Stomach (tissue), 9 donors: ENCODE measurements around the gene NAV2. TPM values are rescaled to one million over a fixed set of nuclear protein-coding genes. Genes with fewer than 3 reads are reported as not detected.

Experiments
- DNase-seq, 2 donors: peaks; one replicate each; pipeline versions ENCODE4 v3.0.0 to v3.0.0-alpha.2; 2013 to 2019
- H3K27ac ChIP-seq, 5 donors: fragments of 200-600 bp in 4 of 5; sonication (generic) in 4 of 5; one replicate each; pipeline ENCODE4 v1.5.1; 2013 to 2019; ENCODE audit warnings: mild to moderate bottlenecking in 1 of 5, moderate library complexity in 1 of 5
- H3K27me3 ChIP-seq, 3 donors: fragments of 200-600 bp; sonication (generic); one replicate each; pipeline ENCODE4 v1.5.1; 2017 to 2019; ENCODE audit warnings: mixed run types in 1 of 3
- H3K36me3 ChIP-seq, 4 donors: fragments of 200-600 bp; sonication (generic); 1 replicate in 3 of 4; 2 replicates in 1 of 4; pipeline ENCODE4 v1.5.1; 2016 to 2019
- H3K4me1 ChIP-seq, 4 donors: fragments of 200-600 bp; sonication (generic); one replicate each; pipeline ENCODE4 v1.5.1; 2016 to 2019
- H3K4me3 ChIP-seq, 4 donors: fragments of 200-600 bp; sonication (generic) in 3 of 4; one replicate each; pipeline ENCODE4 v1.5.1; 2016 to 2019; ENCODE audit warnings: mild to moderate bottlenecking in 1 of 4
- H3K9me3 ChIP-seq, 4 donors: fragments of 200-600 bp; sonication (generic); one replicate each; pipeline ENCODE4 v1.5.1; 2016 to 2019
- CTCF ChIP-seq, 7 experiments: fragments of 450-650 bp in 4 of 7; fragments of 200-600 bp in 3 of 7; sonication (generic) in 3 of 7; IDR thresholded peaks; one replicate each; pipeline ENCODE4 v1.5.1; 2016 to 2019; ENCODE audit warnings: antibody characterized with exemption in 7 of 7, control low read depth in 2 of 7, mild to moderate bottlenecking in 1 of 7
- EP300 ChIP-seq: sonication (generic); formaldehyde crosslinking; IDR thresholded peaks from one replicate; pipeline ENCODE4 v1.6.1; 2017; ENCODE audit warnings: antibody characterized with exemption
- POLR2A ChIP-seq, 4 donors: fragments of 450-650 bp; IDR thresholded peaks; one replicate each; pipeline ENCODE4 v1.6.1; 2016; ENCODE audit warnings: antibody characterized with exemption in 4 of 4, control low read depth in 2 of 4, mild to moderate bottlenecking in 1 of 4, moderate library complexity in 1 of 4
- POLR2AphosphoS5 ChIP-seq, 3 donors: sonication (generic); formaldehyde crosslinking; IDR thresholded peaks; one replicate each; pipeline ENCODE4 v1.6.1; 2016; ENCODE audit warnings: antibody characterized with exemption in 3 of 3
- WGBS, 5 donors: extraction: QIAGEN DNeasy Blood & Tissue Kit in 3 of 5; methylation state at CpG; one replicate each; pipeline versions ENCODE4 v1.1.5 to v1.1.7; 2013 to 2018; 5-methylcytosine and 5-hydroxymethylcytosine counted together
- intact Hi-C: fragments of 100-400 bp; cut with DNase I; formaldehyde crosslinking; loops from one replicate; pipeline ENCODE4 v1.15.1; 2023; ENCODE audit warnings: low total_unique reads
- polyA plus RNA-seq, 3 donors: library from polyadenylated mRNA; stranded (reverse); fragments of 200-250 nt; gene quantifications; one replicate each; pipeline ENCODE4 v1.2.3, GENCODE V29; 2013
- total RNA-seq, 5 donors: library from RNA; depleted of rRNA; stranded (reverse); fragments of >200 nt; gene quantifications; one replicate each; pipeline versions ENCODE4 v1.1.0 to v1.2.3, GENCODE V29; 2014 to 2016
- donor health status: healthy with polysubstance abuse.
- donor health status: Bipolar disorder and iron deficiency.
- donor health status: healthy.

The NAV2 gene
- total and polyA plus RNA-seq, 8 donors: 1.8 to 92.4 (median 7.9) TPM

GRCh38 chr11:19929147-19929546, 216.5 kb downstream of the NAV2 start:
- TF ChIP-seq CTCF (IDR thresholded peaks at IDR 0.05): no peak
- no peak for DNase-seq
- Histone ChIP-seq H3K9me3 (no peaks in the 10 kb centered on the region), H3K27me3 (no peaks in the 10 kb centered on the region), H3K27ac (no peak overlapping the region), H3K36me3 (peaks cover 9 to 15% (median 13%) of the 10 kb centered on the region in 4 donors), H3K4me1 (peaks cover 0 to 49% (median 10%) of the 10 kb centered on the region in 4 donors), H3K4me3 (no peak overlapping the region)
- intact Hi-C loops: no loop called here
- 78 to 94% (median 92%) methylated on average over 2 of the region's 2 CpGs for WGBS, 5 donors

GRCh38 chr11:19929655-19930054, 217.0 kb downstream of the NAV2 start:
- Histone ChIP-seq H3K27ac (no peak overlapping the region), H3K4me1 (peaks cover 0 to 52% (median 10%) of the 10 kb centered on the region in 4 donors), H3K4me3 (no peak overlapping the region), H3K9me3 (no peaks in the 10 kb centered on the region), H3K36me3 (peaks cover 10 to 20% (median 18%) of the 10 kb centered on the region in 4 donors), H3K27me3 (no peaks in the 10 kb centered on the region)
- WGBS, 5 donors: 78 to 96% (median 91%) methylated on average over 2 of the region's 2 CpGs
- intact Hi-C loops: no loop called here
- TF ChIP-seq CTCF (IDR thresholded peaks at IDR 0.05): no peak
- no peak for TF ChIP-seq EP300
- no peak for TF ChIP-seq POLR2A (IDR thresholded peaks at IDR 0.05)
- TF ChIP-seq POLR2AphosphoS5 (IDR thresholded peaks at IDR 0.05): no peak
- no peak for DNase-seq

GRCh38 chr11:19931141-19931770, 218.6 kb downstream of the NAV2 start:
- Histone ChIP-seq H3K9me3 (no peaks in the 10 kb centered on the region), H3K27me3 (no peaks in the 10 kb centered on the region), H3K27ac (peak overlapping the region in 2 of 5 donors; percentile 40 to 64), H3K36me3 (peaks cover 10 to 30% (median 22%) of the 10 kb centered on the region in 4 donors), H3K4me1 (peaks cover 0 to 57% (median 9%) of the 10 kb centered on the region in 4 donors), H3K4me3 (no peak overlapping the region)
- intact Hi-C loops: no loop called here
- whole genome bisulfite sequencing, 5 donors: 71 to 81% (median 72%) methylated on average over 14 of the region's 14 CpGs
- TF ChIP-seq EP300: no peak
- peak in 1 of 3 donors; percentile 41 for TF ChIP-seq POLR2AphosphoS5 (IDR thresholded peaks at IDR 0.05)
- DNase-seq: peak in 1 of 2 donors; percentile 79

GRCh38 chr11:19931771-19932369, 219.2 kb downstream of the NAV2 start:
- no peak for TF ChIP-seq EP300
- TF ChIP-seq POLR2AphosphoS5 (IDR thresholded peaks at IDR 0.05): no peak
- TF ChIP-seq CTCF (IDR thresholded peaks at IDR 0.05): no peak
- Histone ChIP-seq H3K27me3 (no peaks in the 10 kb centered on the region), H3K9me3 (no peaks in the 10 kb centered on the region), H3K36me3 (peaks cover 10 to 36% (median 28%) of the 10 kb centered on the region in 4 donors), H3K4me3 (no peak overlapping the region), H3K4me1 (peaks cover 0 to 51% (median 6%) of the 10 kb centered on the region in 4 donors), H3K27ac (peak overlapping the region in 1 of 5 donors; percentile 64)
- intact Hi-C loops: no loop called here
- DNase-seq: no peak
- WGBS, 5 donors: 46 to 65% (median 57%) methylated on average over 7 of the region's 7 CpGs
